GM23248 (cell line): ENCODE measurements around the gene RNF26.

Experiments
- EZH2 ChIP-seq: fragments of 200-600 bp; sonication (generic); IDR thresholded peaks from 2 replicates; pipeline ENCODE4 v1.6.1; 2018; ENCODE audit warnings: antibody characterized with exemption, mild to moderate bottlenecking; ENCODE audit not compliant: insufficient read depth, poor library complexity, severe bottlenecking
- EZH2phosphoT487 ChIP-seq: fragments of 200-600 bp; sonication (generic); IDR thresholded peaks from 2 replicates; pipeline ENCODE4 v1.6.1; 2018; ENCODE audit warnings: antibody characterized with exemption, moderate library complexity, mild to moderate bottlenecking, low read depth; ENCODE audit not compliant: insufficient read depth

- TF ChIP-seq EZH2 (no peak), EZH2phosphoT487 (no peak)
Observed at GRCh38 chr11:119350302-119350701, 16.0 kb downstream of the RNF26 start.
